Fibroblast of mammary gland (primary cell): ENCODE data around the gene MYOZ2.
A peak's percentile ranks its signal among the peaks of the same experiment; 100 is the strongest.

Experiments
- DNase-seq: peaks from one replicate; pipeline ENCODE4 v3.0.0-alpha.2; 2010; ENCODE audit warnings: low read depth
- H3K4me3 ChIP-seq: 2 replicates; pipeline ENCODE4 v1.5.1; 2011; ENCODE audit warnings: low read depth, mild to moderate bottlenecking, low read length, moderate library complexity; ENCODE audit not compliant: control insufficient read depth
- TF ChIP-seq, protein P1 (sequence below): conservative IDR thresholded peaks from 2 replicates; pipeline ENCODE4 v1.5.1; 2011; ENCODE audit warnings: low read depth, low read length, inconsistent platforms; ENCODE audit not compliant: control insufficient read depth, insufficient read depth

Gene MYOZ2

DNA sequence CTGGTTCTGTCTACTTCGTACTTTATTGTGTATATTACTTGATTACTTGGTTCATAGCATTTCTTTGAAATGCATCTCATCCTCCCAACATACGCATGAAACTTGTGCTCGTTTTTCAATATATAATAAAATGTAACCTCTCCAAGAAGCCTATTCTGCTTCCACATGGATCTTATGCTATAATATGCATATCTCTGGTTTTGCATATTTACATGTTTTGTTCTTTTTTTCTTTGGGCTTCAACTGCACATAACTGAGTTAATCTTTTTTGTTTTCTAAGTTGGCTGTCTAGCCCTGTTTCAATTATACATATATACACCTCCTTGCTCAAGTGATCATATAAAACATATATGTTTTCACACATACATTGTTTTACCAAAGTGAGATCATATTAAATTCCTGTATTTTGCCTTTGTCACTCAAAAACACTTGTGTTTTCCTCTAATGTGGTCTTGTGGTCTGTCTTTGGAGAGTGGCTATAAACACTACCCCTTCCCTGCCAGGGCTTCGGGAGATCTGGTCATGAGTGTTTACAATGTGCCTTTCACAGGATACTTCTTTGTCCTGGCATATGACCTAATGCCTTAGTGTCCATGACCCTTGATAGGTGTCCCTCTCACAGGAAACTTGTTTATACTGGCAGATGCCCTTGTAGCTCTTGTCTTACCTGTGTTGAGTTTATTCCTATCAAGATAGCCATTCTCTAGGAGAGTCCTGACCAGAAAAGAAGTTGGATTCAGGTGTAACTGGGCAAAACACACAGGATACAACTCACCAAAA, 94.5 kb downstream of the MYOZ2 start:
- no peak for DNase-seq
- H3K4me3 ChIP-seq: no peak overlapping the region
- TF ChIP-seq, protein P1, sequence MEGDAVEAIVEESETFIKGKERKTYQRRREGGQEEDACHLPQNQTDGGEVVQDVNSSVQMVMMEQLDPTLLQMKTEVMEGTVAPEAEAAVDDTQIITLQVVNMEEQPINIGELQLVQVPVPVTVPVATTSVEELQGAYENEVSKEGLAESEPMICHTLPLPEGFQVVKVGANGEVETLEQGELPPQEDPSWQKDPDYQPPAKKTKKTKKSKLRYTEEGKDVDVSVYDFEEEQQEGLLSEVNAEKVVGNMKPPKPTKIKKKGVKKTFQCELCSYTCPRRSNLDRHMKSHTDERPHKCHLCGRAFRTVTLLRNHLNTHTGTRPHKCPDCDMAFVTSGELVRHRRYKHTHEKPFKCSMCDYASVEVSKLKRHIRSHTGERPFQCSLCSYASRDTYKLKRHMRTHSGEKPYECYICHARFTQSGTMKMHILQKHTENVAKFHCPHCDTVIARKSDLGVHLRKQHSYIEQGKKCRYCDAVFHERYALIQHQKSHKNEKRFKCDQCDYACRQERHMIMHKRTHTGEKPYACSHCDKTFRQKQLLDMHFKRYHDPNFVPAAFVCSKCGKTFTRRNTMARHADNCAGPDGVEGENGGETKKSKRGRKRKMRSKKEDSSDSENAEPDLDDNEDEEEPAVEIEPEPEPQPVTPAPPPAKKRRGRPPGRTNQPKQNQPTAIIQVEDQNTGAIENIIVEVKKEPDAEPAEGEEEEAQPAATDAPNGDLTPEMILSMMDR: no peak

DNA sequence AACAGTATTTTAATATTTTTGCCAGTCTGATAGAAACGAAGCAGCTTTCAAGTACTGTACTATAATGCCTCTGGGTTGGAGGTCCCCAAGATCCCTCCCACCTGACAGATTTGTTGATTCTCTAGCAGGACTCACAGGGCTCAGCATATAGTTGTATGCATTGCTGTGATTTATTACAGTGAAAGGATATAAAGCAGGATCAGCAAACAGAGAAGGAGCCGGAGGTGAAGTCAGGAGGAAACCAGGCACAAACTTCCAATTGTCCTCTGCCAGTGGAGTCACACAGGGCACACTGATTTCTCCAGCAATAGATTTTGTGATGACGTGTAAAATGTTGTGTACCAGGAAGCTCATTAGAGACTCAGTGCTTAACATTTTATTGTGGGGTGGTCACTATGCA, 95.9 kb downstream of the MYOZ2 start:
- H3K4me3 ChIP-seq: no peak overlapping the region
- TF ChIP-seq, protein P1: no peak
- no peak for DNase-seq

DNA sequence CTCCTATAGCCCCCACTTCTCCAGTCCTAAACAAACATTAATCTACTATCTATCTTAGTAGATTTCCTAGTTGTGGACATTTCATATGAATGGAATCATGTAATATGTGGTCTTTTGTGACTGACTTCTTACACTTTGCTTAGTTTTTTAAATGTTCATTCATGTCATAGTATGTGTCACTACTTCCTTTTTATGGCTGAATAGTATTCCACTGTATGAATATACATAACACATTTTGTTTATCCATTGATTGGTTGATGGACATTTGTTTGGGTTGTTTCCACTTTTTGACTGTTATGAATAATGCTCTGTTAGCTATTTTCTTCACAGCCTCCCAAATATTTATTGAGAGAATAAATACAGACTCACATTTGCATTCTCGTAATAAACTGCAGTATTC, 96.7 kb downstream of the MYOZ2 start:
- H3K4me3 ChIP-seq: no peak overlapping the region
- no peak for DNase-seq
- TF ChIP-seq, protein P1: no peak

DNA sequence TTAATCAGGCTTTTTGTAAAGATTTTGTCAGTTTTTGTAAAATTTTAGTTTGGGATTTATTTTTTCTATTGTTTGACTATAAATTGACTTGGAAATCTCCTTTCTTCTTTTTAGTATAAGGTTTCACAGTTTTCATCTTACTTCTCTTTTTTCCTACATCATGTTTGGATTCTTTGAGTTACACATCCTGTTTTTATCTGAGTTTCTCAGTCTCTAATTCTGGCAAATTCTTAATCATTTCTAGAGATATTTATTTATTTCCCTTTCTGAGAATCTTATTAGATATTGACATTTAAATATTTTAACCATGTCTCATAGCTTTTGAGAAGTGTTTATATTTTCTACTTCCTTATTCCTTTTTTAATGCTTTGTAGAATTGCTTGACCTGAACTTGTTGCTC, 97.6 kb downstream of the MYOZ2 start:
- no peak overlapping the region for H3K4me3 ChIP-seq
- TF ChIP-seq, protein P1: no peak
- no peak for DNase-seq

DNA sequence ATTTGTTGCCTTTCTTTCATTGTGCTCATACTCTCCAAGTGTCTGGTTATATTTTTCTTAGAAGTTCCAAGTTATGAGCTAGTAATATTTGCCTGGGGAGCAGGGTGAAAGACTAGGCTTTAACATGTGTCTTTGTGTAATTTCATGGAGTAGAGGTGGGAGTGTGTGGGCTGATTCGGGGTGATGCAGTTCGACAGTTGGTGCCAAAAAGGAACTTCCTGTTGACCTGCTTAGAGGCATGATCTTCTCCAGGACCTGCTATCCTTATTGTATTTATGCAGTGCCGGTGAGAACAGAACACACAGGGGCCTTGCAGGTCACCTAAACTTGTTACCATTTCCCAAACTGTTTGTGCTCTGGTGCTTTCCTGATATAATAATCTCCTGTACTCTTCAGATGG, 98.1 kb downstream of the MYOZ2 start:
- DNase-seq: peak; percentile 51
- TF ChIP-seq, protein P1: no peak
- no peak overlapping the region for H3K4me3 ChIP-seq

DNA sequence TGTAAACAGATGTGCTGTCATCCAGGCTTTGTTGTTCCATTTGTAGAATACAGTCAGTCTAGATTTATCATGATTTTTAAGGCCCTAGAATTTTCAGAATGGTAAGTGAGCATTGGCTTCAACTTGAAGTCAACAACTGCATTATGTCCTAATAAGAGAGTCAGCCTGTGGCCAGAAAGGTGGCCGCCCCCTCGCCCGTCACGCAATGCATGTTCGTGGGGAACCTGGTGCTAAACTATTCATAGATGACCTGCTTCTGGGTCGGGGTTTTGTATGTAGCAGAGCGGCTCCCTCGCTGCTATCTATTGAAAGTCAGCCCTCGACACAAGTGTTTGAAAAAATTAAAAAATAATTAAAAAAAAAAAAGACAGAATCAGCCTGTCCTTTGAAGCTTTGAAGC, 101.6 kb downstream of the MYOZ2 start:
- no peak for DNase-seq
- H3K4me3 ChIP-seq: no peak overlapping the region
- TF ChIP-seq, protein P1: no peak
